T-helper 1 cell (primary cell): ENCODE results near the gene S100A13.
A peak's percentile ranks its signal among the peaks of the same experiment; 100 is the strongest.

Experiments
- DNase-seq, 5 donors: peaks; one replicate each; pipeline ENCODE4 v3.0.0-alpha.2; 2012 to 2020

Gene S100A13

GRCh38 chr1:153626477-153626903 is 815 bp downstream of the S100A13 start:
- no peak for DNase-seq

GRCh38 chr1:153624965-153625611 is 2.2 kb downstream of the S100A13 start:
- no peak for DNase-seq

GRCh38 chr1:153623101-153623500 is 4.2 kb downstream of the S100A13 start:
- DNase-seq = no peak

GRCh38 chr1:153619171-153619570 is 8.1 kb downstream of the S100A13 start:
- DNase-seq = no peak

DNA sequence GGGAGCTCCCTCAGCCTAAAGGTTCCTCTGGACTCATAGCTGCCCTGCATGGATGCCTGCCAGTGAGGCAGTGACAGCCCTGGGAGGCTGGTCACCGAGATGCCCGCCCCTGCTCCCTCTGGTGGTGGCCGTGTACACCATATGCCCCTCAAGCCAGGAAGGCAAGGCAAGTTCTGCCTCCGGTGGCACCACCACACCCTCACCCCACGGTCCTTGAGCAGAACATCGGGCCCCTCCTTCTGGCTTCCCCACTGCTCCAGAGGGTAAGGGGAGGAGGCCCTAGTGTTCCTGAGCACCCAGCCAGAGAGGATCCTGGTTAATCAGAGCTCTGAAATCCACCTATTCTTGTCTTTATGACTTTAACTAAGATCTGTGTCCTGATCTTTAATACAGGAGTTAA is 9.6 kb downstream of the S100A13 start:
- DNase-seq = peak in 2 of 5 donors; percentile 40 to 65

GRCh38 chr1:153616917-153617311 is 10.4 kb downstream of the S100A13 start:
- no peak for DNase-seq

DNA sequence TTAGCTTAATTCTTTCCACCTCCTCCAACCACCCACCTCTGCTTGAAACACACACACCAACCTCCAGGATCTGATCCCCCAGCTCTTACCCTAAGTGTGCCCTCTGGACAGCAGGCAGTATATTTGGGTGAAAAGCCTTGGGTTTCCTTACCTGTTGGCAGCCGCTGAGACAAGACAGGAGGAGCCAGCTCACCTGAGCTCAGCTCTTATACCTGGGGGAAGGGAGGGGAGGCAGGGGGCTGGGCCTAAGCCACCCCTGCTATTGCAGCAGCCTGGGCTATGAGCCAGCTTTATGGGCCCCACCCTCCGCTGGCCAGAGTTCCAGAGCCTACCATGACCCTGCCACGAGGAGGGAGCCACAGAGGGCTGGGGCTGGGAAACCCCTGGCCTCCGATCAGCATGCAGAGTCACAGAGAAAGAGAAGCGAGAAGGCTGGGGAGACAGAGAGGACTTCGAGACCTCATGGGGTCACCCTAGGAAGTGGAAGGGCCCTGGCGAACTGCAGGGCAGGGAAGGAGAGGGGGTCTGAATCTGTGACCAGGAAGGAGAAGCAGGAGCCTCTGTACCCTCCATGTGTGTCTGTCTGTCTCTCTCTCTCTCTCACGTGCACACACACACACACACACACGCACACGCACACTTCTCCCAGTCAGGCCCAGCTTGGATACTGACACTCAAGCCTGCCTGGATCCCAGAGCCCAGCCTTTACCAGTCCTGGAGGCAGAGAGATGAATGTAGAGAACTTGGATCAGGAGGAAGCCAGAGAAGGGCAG is 11.0 kb downstream of the S100A13 start, which contains the start of gene S100A14:
Gene S100A14, minus strand, starts transcription at position 182 of the 773 bp plus-strand sequence. CDS start 467 bp downstream, outside the sequence.
- no peak for DNase-seq

DNA sequence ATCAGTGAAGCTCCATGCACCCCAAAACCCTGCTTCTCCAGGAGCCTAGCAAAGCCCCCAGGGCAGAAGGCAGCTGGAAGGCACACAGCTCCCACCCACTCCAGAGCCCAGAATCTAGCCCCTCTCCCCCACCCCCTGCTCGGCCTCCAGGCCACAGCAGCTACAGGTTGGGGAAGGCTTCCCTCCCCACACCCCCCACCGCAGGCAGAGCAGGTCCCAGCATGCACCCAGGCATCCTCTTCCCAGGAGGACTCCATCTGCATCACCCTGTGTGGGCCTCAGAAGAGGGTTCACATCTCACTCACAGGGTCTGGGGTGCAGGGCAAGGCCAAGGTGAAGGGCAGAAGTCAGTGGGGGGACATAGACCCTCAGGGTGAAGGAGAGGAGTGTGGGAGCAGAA is 11.9 kb downstream of the S100A13 start:
- no peak for DNase-seq

DNA sequence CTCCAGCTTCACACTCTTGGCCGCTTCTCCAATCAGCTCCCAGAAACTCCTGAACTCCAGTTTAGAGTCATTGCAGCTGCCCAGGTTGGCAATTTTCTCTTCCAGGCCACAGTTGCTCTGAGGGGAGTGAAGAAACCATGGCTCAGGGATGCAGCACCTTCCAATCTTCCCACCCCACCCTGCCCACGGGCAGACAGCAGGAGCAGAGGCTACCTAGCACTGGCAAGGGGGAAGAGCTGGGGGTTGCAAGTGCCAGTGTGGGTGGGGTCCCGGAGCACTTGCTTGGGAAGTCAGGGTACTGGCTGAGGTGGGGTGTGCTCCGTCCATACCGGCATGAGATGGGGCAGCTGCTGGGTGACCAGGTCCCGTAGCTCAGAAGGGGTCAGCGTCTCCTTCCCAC is 12.4 kb downstream of the S100A13 start:
- no peak for DNase-seq

DNA sequence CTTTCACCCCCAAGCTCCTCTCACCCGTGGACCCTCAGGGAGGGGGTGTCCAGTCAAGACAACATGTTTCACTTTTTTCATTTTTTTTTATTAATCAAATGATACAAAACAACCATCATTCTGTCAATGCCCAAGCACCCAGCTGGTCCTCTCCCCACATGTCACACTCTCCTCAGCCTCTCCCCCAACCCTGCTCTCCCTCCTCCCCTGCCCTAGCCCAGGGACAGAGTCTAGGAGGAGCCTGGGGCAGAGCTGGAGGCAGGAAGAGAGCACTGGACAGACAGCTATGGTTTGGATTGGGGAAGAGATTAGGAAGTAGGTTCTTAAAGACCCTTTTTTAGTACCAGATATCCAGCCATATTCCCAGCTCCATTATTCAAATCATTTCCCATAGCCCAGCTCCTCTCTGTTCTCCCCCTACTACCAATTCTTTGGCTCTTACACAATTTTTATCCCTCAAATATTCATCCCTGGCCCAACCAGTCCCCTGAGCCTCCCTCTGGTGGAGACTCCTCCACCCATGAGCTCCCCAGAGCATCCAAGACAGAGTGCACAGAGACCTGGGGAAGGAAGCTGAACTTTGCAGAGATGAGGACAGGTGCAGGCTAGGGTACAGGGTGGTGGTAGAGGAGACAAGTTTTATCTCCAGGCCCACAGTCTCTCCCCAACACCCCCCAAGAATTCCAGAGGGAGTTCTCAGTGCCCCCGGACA is 13.0 kb downstream of the S100A13 start:
- DNase-seq = no peak

DNA sequence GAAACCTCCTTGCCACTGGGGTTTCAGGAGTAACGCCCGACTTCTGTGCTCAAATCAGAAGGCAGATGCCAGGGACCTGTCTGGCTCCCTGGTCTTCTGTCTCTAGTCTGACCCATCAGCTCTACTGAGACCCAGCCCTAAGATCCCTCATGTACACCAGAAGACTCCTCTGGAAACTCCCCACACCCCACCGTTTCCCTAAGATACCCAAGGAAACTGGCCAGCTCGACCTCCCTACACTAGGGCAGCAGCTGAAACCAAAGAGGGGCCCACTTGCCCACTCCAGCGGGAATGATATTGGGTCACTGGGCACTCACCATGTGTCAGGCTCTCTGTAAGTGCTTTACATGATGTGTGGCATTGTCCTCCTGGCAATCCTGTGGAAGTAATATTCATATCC is 13.9 kb downstream of the S100A13 start:
- no peak for DNase-seq

GRCh38 chr1:153612755-153613331 is 14.5 kb downstream of the S100A13 start, which contains the start of gene S100A16:
Gene S100A16 (minus strand): TSS chr1:153613137. CDS start chr1:153608151, 4,986 bp downstream.
- DNase-seq = no peak

DNA sequence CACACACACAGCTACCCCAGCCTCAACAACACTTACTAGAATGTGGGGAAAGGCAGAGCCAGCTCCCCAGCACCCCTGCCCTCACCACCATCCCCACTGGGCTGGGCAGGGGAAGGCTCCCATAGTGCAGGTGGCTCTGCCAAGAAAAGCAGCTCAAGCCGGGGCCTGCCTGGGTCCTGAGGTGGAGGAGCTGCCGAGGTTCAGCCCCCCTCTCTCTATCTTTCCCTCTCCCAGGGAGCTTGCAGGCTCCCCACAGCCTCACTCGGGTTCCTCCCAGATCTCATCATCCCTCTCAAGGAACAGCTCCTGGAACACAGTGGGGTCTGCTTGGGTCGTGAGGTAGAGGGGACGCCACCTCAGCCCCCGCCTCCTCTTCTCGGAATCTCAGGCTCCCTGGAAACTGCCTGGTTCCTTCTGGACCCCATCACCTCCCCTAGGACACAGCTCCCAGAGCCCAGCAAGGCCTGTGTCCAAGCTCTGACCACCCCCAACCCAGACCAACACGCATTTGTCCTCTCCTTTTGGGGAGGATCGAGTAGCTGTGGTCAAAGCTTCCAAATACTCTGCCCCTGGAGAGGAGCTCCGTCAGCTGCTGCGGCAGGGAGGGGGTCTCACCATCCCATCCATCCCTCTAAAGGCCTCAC is 15.1 kb downstream of the S100A13 start:
- no peak for DNase-seq

DNA sequence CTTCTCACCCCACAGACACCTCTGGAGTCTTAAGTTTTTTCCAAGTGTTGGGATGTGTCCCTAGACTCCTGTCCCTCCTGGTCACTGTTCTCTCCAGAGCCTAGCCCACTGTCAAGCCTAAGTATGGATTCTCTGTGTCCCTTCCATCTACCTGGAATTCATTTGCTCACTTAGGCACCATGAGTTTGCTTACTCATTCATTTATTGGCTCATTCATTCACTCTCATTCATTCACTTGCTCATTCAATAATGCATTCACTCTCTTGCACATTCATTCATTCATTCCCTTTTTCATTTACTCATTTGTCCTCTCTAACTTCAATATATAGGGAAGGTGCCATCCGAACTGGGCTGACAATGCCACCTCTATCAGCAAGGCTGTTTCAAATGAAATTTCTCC is 15.9 kb downstream of the S100A13 start:
- no peak for DNase-seq

DNA sequence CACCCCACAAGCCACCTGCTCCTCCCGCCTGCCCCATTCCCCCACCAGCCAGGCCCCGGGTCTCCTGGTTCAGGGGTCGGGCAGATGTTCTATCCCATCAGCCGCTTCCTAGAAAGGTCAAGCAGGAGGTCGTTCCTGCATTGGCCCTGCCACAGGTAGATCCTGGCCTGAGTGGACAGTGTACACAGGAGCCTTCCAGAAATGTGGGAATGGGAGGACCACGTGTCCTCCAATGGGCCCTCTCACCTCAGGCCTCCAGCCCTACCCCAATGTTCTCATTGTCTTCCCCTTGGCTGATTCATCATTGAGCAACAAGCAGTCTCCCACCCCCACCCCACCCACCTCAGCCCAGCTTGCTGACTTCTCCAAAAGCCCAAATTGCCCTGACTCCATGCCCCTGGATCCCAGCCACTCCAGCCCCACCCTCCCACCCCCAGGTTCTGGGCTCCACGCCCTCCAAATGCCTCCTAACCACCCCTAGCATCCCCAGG is 16.4 kb downstream of the S100A13 start:
- DNase-seq = no peak

DNA sequence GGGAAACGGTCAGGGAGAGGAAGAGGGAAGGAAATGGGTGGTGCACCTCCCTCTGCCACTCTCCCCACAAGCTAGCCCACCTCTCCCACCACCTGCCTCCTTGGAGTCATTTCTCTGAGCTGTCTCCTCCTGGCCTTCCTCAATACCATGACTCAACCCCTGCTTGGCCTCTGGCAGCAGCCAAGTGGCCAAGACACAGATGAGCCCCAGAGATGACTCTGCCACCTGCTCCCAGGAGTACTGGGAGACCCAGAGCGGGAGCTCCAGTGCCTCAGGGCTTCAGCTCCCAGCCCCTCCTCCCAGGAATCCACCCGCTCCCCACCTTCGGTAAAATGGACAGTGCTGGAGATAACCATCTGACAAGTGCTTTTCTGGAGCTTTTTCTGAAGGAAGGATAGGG is 17.0 kb downstream of the S100A13 start:
- no peak for DNase-seq

GRCh38 chr1:153609585-153609907 is 17.8 kb downstream of the S100A13 start:
- DNase-seq = no peak

DNA sequence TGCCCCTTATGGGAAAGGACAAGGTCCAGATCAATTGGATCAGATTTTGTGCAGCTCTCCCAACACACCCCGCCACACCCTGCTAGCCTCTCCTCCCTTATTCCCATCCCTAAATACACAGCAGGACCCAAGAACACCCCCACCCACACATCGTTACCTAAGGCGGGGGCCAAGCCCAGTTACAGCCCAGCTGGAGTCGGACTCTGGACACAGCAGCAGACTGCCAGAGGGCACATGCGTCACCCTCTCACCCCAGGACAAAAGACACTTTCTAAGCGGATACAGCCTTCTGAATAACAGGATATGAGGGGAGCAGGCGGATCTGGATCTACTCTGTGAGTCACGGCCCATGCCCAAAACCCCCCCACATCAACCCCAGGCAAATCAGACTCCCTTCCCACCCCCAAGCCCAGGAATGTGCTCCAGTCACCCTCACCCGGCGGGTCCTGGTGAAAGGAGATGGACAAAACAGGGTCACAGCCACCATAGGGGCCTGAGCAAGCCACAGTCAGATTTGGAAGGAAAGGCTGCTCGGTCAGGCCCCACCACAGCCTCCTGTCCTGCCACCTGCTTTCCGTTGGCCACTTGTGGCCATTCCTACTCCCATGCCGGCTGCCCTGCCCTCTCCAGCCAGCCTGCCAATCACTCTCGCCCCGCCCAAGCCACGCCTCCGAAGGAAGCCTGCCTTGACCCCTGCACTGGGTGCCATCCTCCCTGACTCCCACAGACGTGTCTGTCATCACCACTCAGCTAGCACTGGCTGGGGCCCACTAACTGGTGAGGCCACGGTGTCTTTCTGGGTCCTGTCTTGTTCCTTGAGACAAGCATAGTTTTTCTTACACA is 18.3 kb downstream of the S100A13 start:
- DNase-seq = no peak

DNA sequence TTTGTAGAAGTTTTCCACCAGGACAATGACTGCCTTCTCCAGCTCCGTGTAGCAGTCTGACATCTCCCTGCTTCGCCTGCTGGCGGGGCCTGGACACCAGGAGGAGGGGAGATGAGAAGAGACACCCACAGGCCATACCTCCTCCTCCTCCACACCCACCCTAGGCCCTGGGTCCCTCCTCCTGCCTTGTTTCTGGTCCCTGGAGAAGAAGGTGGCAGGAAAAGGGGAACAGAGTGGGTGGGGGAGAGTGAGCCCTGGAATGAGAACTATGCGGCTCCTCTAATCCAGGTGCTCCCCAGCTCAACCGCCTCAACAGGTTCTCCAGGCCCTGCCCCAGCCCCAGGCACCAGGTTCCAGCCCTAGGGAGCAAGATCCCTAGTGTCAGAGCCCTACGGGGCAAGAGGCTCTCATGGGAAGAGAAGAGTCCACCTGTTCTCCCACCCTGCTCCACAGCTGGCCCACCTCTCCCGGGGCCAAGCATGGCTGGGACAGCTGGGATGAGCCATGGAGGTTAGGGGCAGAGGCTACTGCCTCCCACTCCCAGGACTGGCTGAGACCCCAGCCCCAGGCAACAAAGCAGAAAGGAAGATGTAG is 19.1 kb downstream of the S100A13 start:
- no peak for DNase-seq

GRCh38 chr1:153607381-153607780 is 19.9 kb downstream of the S100A13 start:
- DNase-seq = no peak

- no peak for DNase-seq
These were observed 21.1 kb downstream of the S100A13 start for GRCh38 chr1:153606194-153606593.
